Neutrophil (primary cell): Measurements from ENCODE around the gene PIP4K2B.

Experiments used
- H3K27ac ChIP-seq: fragments of 200-600 bp; sonication (generic); 2 replicates; pipeline ENCODE4 v1.5.1; 2016; ENCODE audit warnings: mild to moderate bottlenecking, moderate library complexity
- H3K27me3 ChIP-seq: fragments of 200-600 bp; sonication (generic); 2 replicates; pipeline ENCODE4 v1.6.0; 2016; ENCODE audit warnings: mild to moderate bottlenecking
- H3K36me3 ChIP-seq: fragments of 200-600 bp; sonication (generic); 2 replicates; pipeline ENCODE4 v1.5.1; 2017
- H3K4me1 ChIP-seq, 2 experiments: fragments of 200-600 bp in 1 of 2; sonication (generic) in 1 of 2; 1 replicate in 1 of 2; 2 replicates in 1 of 2; pipeline versions ENCODE4 v1.5.1 to v1.6.1; 2013 to 2016; ENCODE audit warnings: low read depth in 1 of 2, low read length in 1 of 2, mild to moderate bottlenecking in 1 of 2, moderate library complexity in 1 of 2; ENCODE audit not compliant: control insufficient read depth in 1 of 2, insufficient read depth in 1 of 2
- H3K4me3 ChIP-seq, 2 experiments: fragments of 200-600 bp in 1 of 2; sonication (generic) in 1 of 2; 1 replicate in 1 of 2; 2 replicates in 1 of 2; pipeline ENCODE4 v1.5.1; 2013 to 2016; ENCODE audit warnings: low read depth in 1 of 2, low read length in 1 of 2, mild to moderate bottlenecking in 1 of 2, moderate library complexity in 1 of 2
- H3K9me3 ChIP-seq: fragments of 200-600 bp; sonication (generic); 2 replicates; pipeline ENCODE4 v1.5.1; 2016
- TF ChIP-seq, protein P1 (sequence below): fragments of 200-600 bp; sonication (generic); IDR thresholded peaks from 2 replicates; pipeline ENCODE4 v1.5.1; 2016; ENCODE audit warnings: antibody characterized with exemption

The PIP4K2B gene

DNA sequence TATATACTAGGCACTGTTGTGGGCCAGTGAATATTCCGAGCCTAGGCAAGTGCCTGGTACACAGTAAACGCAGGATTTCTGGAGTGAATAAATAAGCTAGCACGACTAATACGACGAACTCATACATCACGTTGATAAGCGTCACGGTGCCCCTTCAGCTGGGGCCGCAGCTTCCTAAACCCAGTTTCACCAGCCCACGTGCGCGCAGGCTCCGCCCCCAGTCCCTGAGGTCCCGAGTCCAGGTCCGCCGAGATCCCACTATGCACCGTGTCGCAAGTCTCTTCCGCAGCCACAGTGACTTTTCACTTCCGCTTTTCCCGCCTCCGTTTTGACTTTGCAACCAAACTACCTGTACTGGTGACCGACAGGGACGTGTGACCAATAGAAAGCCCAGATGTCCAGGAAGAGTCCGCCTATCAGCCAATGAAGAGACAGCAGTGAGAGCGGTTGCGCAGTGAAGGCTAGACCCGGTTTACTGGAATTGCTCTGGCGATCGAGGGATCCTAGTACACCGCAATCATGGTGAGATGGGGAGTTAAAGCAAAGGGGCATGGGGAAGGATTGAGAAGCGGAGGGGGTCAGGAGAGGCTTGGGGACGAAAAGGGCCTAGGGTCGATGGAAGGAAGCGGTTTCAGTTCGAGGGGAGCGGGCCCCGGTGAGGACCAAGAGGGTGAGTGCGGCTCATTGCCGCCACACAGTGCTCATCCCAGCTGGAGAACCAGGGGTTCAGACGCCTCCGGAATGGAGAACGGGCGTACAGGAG lies 46.9 kb downstream of the PIP4K2B start, which contains the start of gene PSMB3:
Gene PSMB3 (plus strand): TSS at position 434 of the 763 bp plus-strand sequence. CDS start 86 bp downstream, at position 520.
- H3K27ac ChIP-seq: peak within 1 kb of the TSS; percentile 87
- peaks cover 40% of the 10 kb centered on the region for H3K36me3 ChIP-seq
- H3K27me3 ChIP-seq: peaks cover 45% of the 10 kb centered on the region
- TF ChIP-seq, protein P1, sequence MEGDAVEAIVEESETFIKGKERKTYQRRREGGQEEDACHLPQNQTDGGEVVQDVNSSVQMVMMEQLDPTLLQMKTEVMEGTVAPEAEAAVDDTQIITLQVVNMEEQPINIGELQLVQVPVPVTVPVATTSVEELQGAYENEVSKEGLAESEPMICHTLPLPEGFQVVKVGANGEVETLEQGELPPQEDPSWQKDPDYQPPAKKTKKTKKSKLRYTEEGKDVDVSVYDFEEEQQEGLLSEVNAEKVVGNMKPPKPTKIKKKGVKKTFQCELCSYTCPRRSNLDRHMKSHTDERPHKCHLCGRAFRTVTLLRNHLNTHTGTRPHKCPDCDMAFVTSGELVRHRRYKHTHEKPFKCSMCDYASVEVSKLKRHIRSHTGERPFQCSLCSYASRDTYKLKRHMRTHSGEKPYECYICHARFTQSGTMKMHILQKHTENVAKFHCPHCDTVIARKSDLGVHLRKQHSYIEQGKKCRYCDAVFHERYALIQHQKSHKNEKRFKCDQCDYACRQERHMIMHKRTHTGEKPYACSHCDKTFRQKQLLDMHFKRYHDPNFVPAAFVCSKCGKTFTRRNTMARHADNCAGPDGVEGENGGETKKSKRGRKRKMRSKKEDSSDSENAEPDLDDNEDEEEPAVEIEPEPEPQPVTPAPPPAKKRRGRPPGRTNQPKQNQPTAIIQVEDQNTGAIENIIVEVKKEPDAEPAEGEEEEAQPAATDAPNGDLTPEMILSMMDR: peak; percentile 45
- H3K4me3 ChIP-seq: peak within 1 kb of the TSS; percentile 91 to 97
- peaks cover 63 to 64% of the 10 kb centered on the region in 2 experiments for H3K4me1 ChIP-seq
- H3K9me3 ChIP-seq: no peaks in the 10 kb centered on the region

DNA sequence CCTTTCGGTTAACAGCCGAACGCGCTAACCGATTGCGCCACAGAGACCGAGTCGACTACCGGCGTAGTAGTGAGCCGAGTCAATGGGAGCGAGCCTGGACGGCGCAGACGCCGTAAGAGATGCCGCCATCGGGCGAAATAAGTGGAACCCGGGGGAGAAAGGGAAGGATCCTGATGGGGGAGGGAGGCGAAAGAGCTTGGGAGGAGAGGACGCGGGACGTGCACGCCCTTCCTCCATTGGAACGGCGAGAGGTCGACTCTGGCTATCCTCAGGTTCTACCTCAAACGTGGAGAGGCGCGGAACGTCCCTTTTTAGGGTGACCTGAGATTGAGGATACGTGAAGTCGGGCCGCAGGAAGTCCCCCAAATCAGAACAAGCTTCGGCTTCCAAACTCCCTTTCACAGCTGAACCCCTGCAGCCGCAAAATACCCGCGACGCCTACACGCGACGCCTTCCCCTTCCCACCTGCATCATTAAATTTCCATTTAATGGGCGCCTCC lies 47.5 kb downstream of the PIP4K2B start:
- TF ChIP-seq, protein P1: no peak
- H3K27me3 ChIP-seq: peaks cover 51% of the 10 kb centered on the region
- peaks cover 64 to 70% of the 10 kb centered on the region in 2 experiments for H3K4me1 ChIP-seq

DNA sequence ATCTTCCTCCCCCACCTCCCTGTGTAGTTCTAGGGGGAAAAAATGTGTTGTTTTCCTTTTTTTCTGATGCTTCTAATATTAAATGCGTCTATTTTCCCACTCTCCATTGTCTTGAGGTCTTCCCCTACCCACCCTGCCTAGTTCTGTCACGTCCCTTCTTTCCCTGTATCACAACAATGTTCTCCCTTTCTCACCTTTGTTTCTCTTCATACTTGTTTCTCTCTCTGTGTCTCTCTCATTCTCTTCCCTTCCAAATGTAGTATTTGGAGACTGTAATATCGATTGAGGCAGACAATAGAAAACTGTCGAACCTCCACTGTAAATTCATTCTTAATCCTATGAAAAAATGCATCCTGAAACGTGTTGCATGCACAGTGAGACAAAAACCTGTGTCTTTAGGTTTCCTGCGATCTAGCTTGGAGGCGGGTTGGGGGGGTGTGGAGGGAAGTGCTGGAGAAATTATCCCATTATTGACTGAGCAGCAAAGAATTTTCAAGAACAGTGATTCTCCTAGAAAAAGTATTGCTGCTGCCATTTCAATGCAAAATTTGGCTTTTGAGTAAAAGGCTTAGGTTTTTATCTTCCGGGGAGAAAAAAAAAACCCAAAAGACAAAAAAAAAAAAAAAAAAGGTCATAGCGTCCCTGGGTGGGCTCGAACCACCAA lies 48.1 kb downstream of the PIP4K2B start:
- Histone ChIP-seq H3K27me3 (peaks cover 57% of the 10 kb centered on the region), H3K4me3 (peak overlapping the region; percentile 91 to 97), H3K9me3 (no peaks in the 10 kb centered on the region), H3K27ac (no peak overlapping the region), H3K36me3 (peaks cover 28% of the 10 kb centered on the region), H3K4me1 (peaks cover 64 to 70% of the 10 kb centered on the region in 2 experiments)
- TF ChIP-seq, protein P1: no peak

More for the DNA sequence above, 47.5 kb downstream of the PIP4K2B start:
- Histone ChIP-seq H3K27ac (peak overlapping the region; percentile 87), H3K4me3 (peak overlapping the region; percentile 91 to 97), H3K9me3 (no peaks in the 10 kb centered on the region), H3K36me3 (peaks cover 34% of the 10 kb centered on the region)

DNA sequence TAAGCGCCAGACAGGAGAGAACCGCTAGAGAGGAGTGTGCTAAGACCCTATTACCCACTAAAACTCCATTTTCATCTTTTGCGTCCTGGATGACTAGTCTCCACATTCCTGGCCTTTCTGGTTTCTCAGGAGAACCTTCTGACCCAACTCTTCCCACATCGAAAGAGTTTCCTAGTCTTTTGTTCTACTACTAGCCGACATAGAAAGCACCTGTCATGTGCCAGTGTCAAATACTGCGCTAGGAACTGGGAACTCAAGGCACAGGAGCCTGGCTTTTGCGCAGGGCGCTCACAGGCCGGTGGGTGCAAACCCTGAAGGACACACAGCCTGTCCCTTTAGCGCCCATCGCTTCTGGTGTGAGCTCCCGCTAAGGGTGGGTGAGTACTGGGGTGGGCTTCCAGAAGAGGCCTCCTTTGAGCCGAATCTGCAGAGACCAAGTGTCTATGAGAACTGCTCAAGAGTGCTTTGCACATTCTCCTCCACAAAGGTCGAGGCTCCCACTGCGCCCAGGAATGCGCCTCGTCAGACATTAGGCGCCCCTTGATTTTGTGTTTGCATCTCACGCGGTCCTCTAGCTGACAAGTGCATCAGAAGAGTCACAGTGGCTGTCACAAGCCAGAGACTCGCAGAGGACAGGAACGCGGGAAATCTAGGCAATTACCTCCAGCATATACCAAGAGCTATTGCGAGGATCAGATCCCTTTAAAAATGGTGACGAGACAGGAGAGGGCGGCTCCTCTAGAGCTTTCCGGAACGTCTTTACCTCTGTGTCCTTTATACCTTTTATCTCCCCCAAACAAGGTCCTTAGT lies 48.8 kb downstream of the PIP4K2B start:
- no peak overlapping the region for H3K27ac ChIP-seq
- H3K27me3 ChIP-seq: peaks cover 65% of the 10 kb centered on the region

DNA sequence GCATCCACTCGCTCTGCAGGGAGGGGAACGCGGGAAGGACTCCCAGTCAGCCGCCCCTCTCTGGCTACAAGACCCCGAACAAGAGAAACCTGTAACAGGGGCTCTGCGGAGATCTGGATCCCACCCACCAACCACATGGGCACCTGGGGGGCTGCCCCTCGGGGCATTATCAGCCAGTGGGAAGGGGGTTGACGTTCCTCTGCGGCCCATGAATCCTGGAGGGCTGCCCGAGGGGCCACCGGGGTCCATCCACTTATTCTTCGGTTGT lies 49.4 kb downstream of the PIP4K2B start:
- Histone ChIP-seq H3K4me1 (peaks cover 64 to 70% of the 10 kb centered on the region in 2 experiments), H3K9me3 (no peaks in the 10 kb centered on the region), H3K4me3 (peak overlapping the region; percentile 41 to 64), H3K36me3 (peaks cover 17% of the 10 kb centered on the region), H3K27me3 (peaks cover 70% of the 10 kb centered on the region), H3K27ac (no peak overlapping the region)
- TF ChIP-seq, protein P1: no peak

More for the DNA sequence above, 48.8 kb downstream of the PIP4K2B start:
- TF ChIP-seq, protein P1: no peak
- Histone ChIP-seq H3K36me3 (peaks cover 20% of the 10 kb centered on the region), H3K4me3 (peak overlapping the region; percentile 41 to 64), H3K9me3 (no peaks in the 10 kb centered on the region), H3K4me1 (peaks cover 64 to 70% of the 10 kb centered on the region in 2 experiments)
